PC-3 (cell line): ENCODE results near the gene LRRC45. TPM values are rescaled to one million over a fixed set of nuclear protein-coding genes. Genes with fewer than 3 reads are reported as not detected.

Experiments
- ATAC-seq: fragments of 200-7000 bp; cut with Tn5 transposase; 2 replicates; pipeline ENCODE4 v1.9.1; 2020; ENCODE audit warnings: mild to moderate bottlenecking, moderate library complexity
- BruUV-seq: library from RNA; stranded (reverse); fragments of 400-500 nt; replicated peaks from 2 replicates; lab custom pipeline; 2021; lab: Mats Ljungman, UMichigan
- CTCF ChIA-PET: fragments of 300-600 bp; sonication (Branson Sonifier 250); formaldehyde crosslinking; loops from one replicate; lab custom pipeline; 2022; ENCODE audit warnings: antibody characterized with exemption; lab: Charles Lee
- POLR2A ChIA-PET: fragments of 300-600 bp; sonication (Branson Sonifier 250); formaldehyde crosslinking; loops from one replicate; lab custom pipeline; 2022; ENCODE audit warnings: antibody characterized with exemption; ENCODE audit not compliant: unreplicated experiment; lab: Charles Lee
- DNase-seq: peaks from one replicate; pipeline ENCODE4 v3.0.0-alpha.2; 2015
- H2AFZ ChIP-seq: fragments of 300-600 bp; sonication (generic); 2 replicates; pipeline ENCODE4 v1.6.0; 2016; ENCODE audit warnings: antibody characterized with exemption, low read length
- H3F3A ChIP-seq: fragments of 300-600 bp; sonication (generic); one replicate; pipeline ENCODE4 v1.6.0; 2017; ENCODE audit warnings: antibody characterized with exemption, low read length, control low read depth, mild to moderate bottlenecking; ENCODE audit not compliant: unreplicated experiment
- H3K27ac ChIP-seq: fragments of 300-600 bp; sonication (generic); 2 replicates; pipeline ENCODE4 v1.5.1; 2016; ENCODE audit warnings: mild to moderate bottlenecking, low read length
- H3K27me3 ChIP-seq: fragments of 300-600 bp; sonication (generic); 2 replicates; pipeline ENCODE4 v1.6.1; 2016; ENCODE audit warnings: low read length, mixed read lengths
- H3K36me3 ChIP-seq: fragments of 300-600 bp; sonication (generic); 2 replicates; pipeline ENCODE4 v1.6.1; 2016; ENCODE audit warnings: low read depth, mixed run types, low read length, mixed read lengths
- H3K4me1 ChIP-seq: fragments of 300-600 bp; sonication (generic); 2 replicates; pipeline ENCODE4 v1.5.1; 2016; ENCODE audit warnings: low read length; ENCODE audit not compliant: insufficient read depth
- H3K4me2 ChIP-seq: fragments of 300-600 bp; sonication (generic); 2 replicates; pipeline ENCODE4 v1.6.0; 2016; ENCODE audit warnings: low read length
- H3K4me3 ChIP-seq: fragments of 300-600 bp; sonication (generic); 2 replicates; pipeline ENCODE4 v1.5.1; 2016; ENCODE audit warnings: mild to moderate bottlenecking, low read length, mixed read lengths
- H3K79me2 ChIP-seq: fragments of 300-600 bp; sonication (generic); 2 replicates; pipeline ENCODE4 v1.6.1; 2017; ENCODE audit warnings: low read length, mixed read lengths
- H3K9ac ChIP-seq: fragments of 300-600 bp; sonication (generic); 2 replicates; pipeline ENCODE4 v1.6.0; 2016; ENCODE audit warnings: mild to moderate bottlenecking, low read length
- H3K9me2 ChIP-seq: fragments of 300-600 bp; sonication (generic); replicated peaks from 2 replicates; pipeline ENCODE4 v1.6.1; 2016; ENCODE audit warnings: mixed run types, low read length, mixed read lengths
- H3K9me3 ChIP-seq: fragments of 300-600 bp; sonication (generic); 2 replicates; pipeline ENCODE4 v1.6.1; 2016; ENCODE audit warnings: low read length, mixed read lengths
- H4K20me1 ChIP-seq: fragments of 300-600 bp; sonication (generic); 2 replicates; pipeline ENCODE4 v1.6.1; 2016; ENCODE audit warnings: low read length, mixed read lengths
- CTCF ChIP-seq: fragments of 300-600 bp; sonication (generic); conservative IDR thresholded peaks from 2 replicates; pipeline ENCODE4 v1.5.1; 2017; ENCODE audit warnings: antibody characterized with exemption, low read depth, mild to moderate bottlenecking, low read length
- EZH2 ChIP-seq: fragments of 300-600 bp; sonication (generic); IDR thresholded peaks from one replicate; pipeline ENCODE4 v1.6.1; 2017; ENCODE audit warnings: antibody characterized with exemption, mild to moderate bottlenecking, low read length; ENCODE audit not compliant: unreplicated experiment
- EZH2phosphoT487 ChIP-seq: fragments of 300-600 bp; sonication (generic); IDR thresholded peaks from 2 replicates; pipeline ENCODE4 v1.6.1; 2018; ENCODE audit warnings: mild to moderate bottlenecking, antibody characterized with exemption, low read length, borderline replicate concordance
- intact Hi-C: fragments of 100-400 bp; cut with micrococcal nuclease; formaldehyde crosslinking; loops from 2 replicates; pipeline ENCODE4 v1.9.0; 2023
- total RNA-seq: library from RNA; depleted of rRNA; stranded (reverse); fragments of >200 nt; gene quantifications from 2 replicates; pipeline ENCODE4 v1.2.3, GENCODE V29; 2014

Gene LRRC45
- total RNA-seq, 1 experiment from 2014 or later = 71.5 TPM

- Histone ChIP-seq H3K4me3 (peak overlapping the region; percentile 79), H3K79me2 (peaks cover 3% of the 10 kb centered on the region), H3K27me3 (no peaks in the 10 kb centered on the region), H4K20me1 (no peaks in the 10 kb centered on the region; the same call in 1 of the 2 replicates), H2AFZ (peak overlapping the region; percentile 88), H3K9me3 (no peaks in the 10 kb centered on the region), H3K9ac (peak overlapping the region; percentile 47), H3K9me2 (no peaks in the 10 kb centered on the region), H3K4me2 (peak overlapping the region; percentile 94), H3K4me1 (peaks cover 14% of the 10 kb centered on the region), H3F3A (no peaks in the 10 kb centered on the region), H3K36me3 (no peaks in the 10 kb centered on the region), H3K27ac (peak overlapping the region; percentile 23)
- CTCF ChIA-PET = interaction anchor here (0.6 to 0.7 kb wide), 6 partner anchors 9 to 212 kb away, joined by 3 to 4 read pairs (median 3); no protein-coding TSS in a partner anchor
- POLR2A ChIA-PET = interaction anchor here (0.6 kb wide), 1 partner anchor 172 kb away, joined by 4 read pairs; no protein-coding TSS in a partner anchor
- intact Hi-C loops = no loop called here
- DNase-seq (peak; percentile 88), ATAC-seq (peak; percentile 66)
- TF ChIP-seq EZH2 (no peak), CTCF (peak; percentile 73), EZH2phosphoT487 (no peak)
- no TSS peak for BruUV-seq
Observed at GRCh38 chr17:82030470-82031302, 7.6 kb downstream of the LRRC45 start.

- Histone ChIP-seq H3F3A (no peaks in the 10 kb centered on the region), H3K27me3 (no peaks in the 10 kb centered on the region), H3K4me1 (peaks cover 21% of the 10 kb centered on the region), H3K9ac (peak within 1 kb of the TSS; percentile 47), H3K9me2 (no peaks in the 10 kb centered on the region), H3K4me2 (peak within 1 kb of the TSS; percentile 94), H3K79me2 (peaks cover 11% of the 10 kb centered on the region), H2AFZ (peak within 1 kb of the TSS; percentile 88), H3K27ac (peak within 1 kb of the TSS; percentile 23), H3K4me3 (peak within 1 kb of the TSS; percentile 79), H3K9me3 (no peaks in the 10 kb centered on the region), H3K36me3 (no peaks in the 10 kb centered on the region), H4K20me1 (peaks cover 3% of the 10 kb centered on the region; the same call in 1 of the 2 replicates)
- DNase-seq (peak; percentile 58), ATAC-seq (peak; percentile 58)
- intact Hi-C loops = no loop called here
- no peak for TF ChIP-seq EZH2
- TF ChIP-seq CTCF = no peak
- TF ChIP-seq EZH2phosphoT487 = no peak
- POLR2A ChIA-PET = interaction anchor here (0.6 kb wide), 1 partner anchor 265 kb away, joined by 5 read pairs; no protein-coding TSS in a partner anchor
- CTCF ChIA-PET = no interaction called here
- no TSS peak for BruUV-seq
Observed at GRCh38 chr17:82031303-82031884, 8.3 kb downstream of the LRRC45 start, which contains the start of gene RAC3. TSS of gene RAC3 (plus strand) at chr17:82031678. CDS start at chr17:82031762, 84 bp downstream.
